Neural crest cell (in vitro differentiated cells): ENCODE results near the gene PCNX2. TPM values are rescaled to one million over a fixed set of nuclear protein-coding genes. Genes with fewer than 3 reads are reported as not detected.

Source experiments
- DNase-seq: peaks from one replicate; pipeline ENCODE4 v3.0.0; 2021; ENCODE audit warnings: low read depth, mixed read lengths, low spot score
- H3K27ac Mint-ChIP-seq: one replicate; pipeline ENCODE4 v1.8.0; 2021; ENCODE audit warnings: mild to moderate bottlenecking, mixed read lengths; ENCODE audit not compliant: unreplicated experiment
- H3K27me3 Mint-ChIP-seq: 2 replicates; pipeline ENCODE4 v1.8.0; 2021; ENCODE audit warnings: low read depth, mild to moderate bottlenecking, mixed read lengths
- H3K36me3 Mint-ChIP-seq: 2 replicates; pipeline ENCODE4 v1.8.0; 2021; ENCODE audit warnings: low read depth, mild to moderate bottlenecking, mixed read lengths
- H3K4me1 Mint-ChIP-seq: 2 replicates; pipeline ENCODE4 v1.8.0; 2021; ENCODE audit warnings: mixed read lengths
- H3K4me3 Mint-ChIP-seq: one replicate; pipeline ENCODE4 v1.8.0; 2021; ENCODE audit warnings: mild to moderate bottlenecking, mixed read lengths
- H3K9me3 Mint-ChIP-seq: 2 replicates; pipeline ENCODE4 v1.8.0; 2021; ENCODE audit warnings: mixed read lengths
- CTCF ChIP-seq: fragments of 200-600 bp; sonication (generic); conservative IDR thresholded peaks from 2 replicates; pipeline ENCODE4 v1.5.0; 2021; ENCODE audit warnings: antibody characterized with exemption, mild to moderate bottlenecking
- total RNA-seq: library from RNA; stranded (reverse); gene quantifications from 2 replicates; pipeline ENCODE4 v1.2.1, GENCODE V29; 2021

The PCNX2 gene
- total RNA-seq, 1 donor from 2014 or later = 13.6 TPM

DNA sequence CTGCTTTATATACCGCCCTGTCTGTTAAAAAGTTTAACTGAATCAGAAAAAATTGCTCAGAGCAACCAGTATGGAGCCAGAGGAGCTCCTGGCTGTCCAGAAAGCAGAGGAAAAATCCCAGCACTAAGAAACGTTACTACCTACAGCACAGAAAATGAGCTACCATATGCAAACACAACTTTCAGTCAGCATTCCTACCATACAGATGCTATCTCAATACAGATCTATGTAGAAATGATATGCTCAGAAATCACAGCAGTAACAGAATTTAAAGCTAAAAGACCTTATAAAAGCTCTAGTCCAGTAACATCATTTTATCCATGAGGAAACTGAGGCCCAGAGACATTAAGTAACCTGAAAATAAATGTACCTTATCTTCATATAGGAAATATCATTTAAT lies 38.7 kb downstream of the PCNX2 start:
- DNase-seq = no peak
- H3K4me1 Mint-ChIP-seq = peaks cover 23% of the 10 kb centered on the region
- TF ChIP-seq CTCF = no peak
- no peaks in the 10 kb centered on the region for H3K27me3 Mint-ChIP-seq
- no peak overlapping the region for H3K4me3 Mint-ChIP-seq
- no peak overlapping the region for H3K27ac Mint-ChIP-seq
- no peaks in the 10 kb centered on the region for H3K9me3 Mint-ChIP-seq
- H3K36me3 Mint-ChIP-seq = peaks cover 25% of the 10 kb centered on the region

- peaks cover 20% of the 10 kb centered on the region for H3K36me3 Mint-ChIP-seq
- H3K4me1 Mint-ChIP-seq = peaks cover 17% of the 10 kb centered on the region
- H3K27ac Mint-ChIP-seq = no peak overlapping the region
- no peak for TF ChIP-seq CTCF
- DNase-seq = no peak
- H3K4me3 Mint-ChIP-seq = no peak overlapping the region
- H3K27me3 Mint-ChIP-seq = no peaks in the 10 kb centered on the region
- H3K9me3 Mint-ChIP-seq = no peaks in the 10 kb centered on the region
Measured at GRCh38 chr1:233256191-233256590, 39.3 kb downstream of the PCNX2 start.

GRCh38 chr1:233255145-233255544 lies 40.4 kb downstream of the PCNX2 start:
- peaks cover 22% of the 10 kb centered on the region for H3K36me3 Mint-ChIP-seq
- DNase-seq = no peak
- H3K27me3 Mint-ChIP-seq = no peaks in the 10 kb centered on the region
- H3K4me1 Mint-ChIP-seq = peaks cover 15% of the 10 kb centered on the region
- no peak overlapping the region for H3K4me3 Mint-ChIP-seq
- TF ChIP-seq CTCF = no peak
- no peak overlapping the region for H3K27ac Mint-ChIP-seq
- no peaks in the 10 kb centered on the region for H3K9me3 Mint-ChIP-seq

- DNase-seq = no peak
- no peak overlapping the region for H3K27ac Mint-ChIP-seq
- TF ChIP-seq CTCF = no peak
Measured at GRCh38 chr1:233253832-233254331, 41.6 kb downstream of the PCNX2 start.

GRCh38 chr1:233253231-233253831 lies 42.2 kb downstream of the PCNX2 start:
- Mint-ChIP-seq H3K4me3 (no peak overlapping the region), H3K9me3 (no peaks in the 10 kb centered on the region), H3K4me1 (peaks cover 15% of the 10 kb centered on the region), H3K27me3 (no peaks in the 10 kb centered on the region), H3K27ac (no peak overlapping the region), H3K36me3 (peaks cover 17% of the 10 kb centered on the region)
- no peak for DNase-seq
- no peak for TF ChIP-seq CTCF

More at GRCh38 chr1:233253832-233254331, 41.6 kb downstream of the PCNX2 start:
- no peaks in the 10 kb centered on the region for H3K27me3 Mint-ChIP-seq
- H3K36me3 Mint-ChIP-seq = peaks cover 21% of the 10 kb centered on the region
- H3K4me1 Mint-ChIP-seq = peaks cover 15% of the 10 kb centered on the region
- H3K9me3 Mint-ChIP-seq = no peaks in the 10 kb centered on the region
- no peak overlapping the region for H3K4me3 Mint-ChIP-seq
